Heart right ventricle (tissue), 16 donors: ENCODE data around the gene PRODH2. TPM values are rescaled to one million over a fixed set of nuclear protein-coding genes. Genes with fewer than 3 reads are reported as not detected.
"Not testable (repeated sequence)": the region's sequence is repeated elsewhere in the genome, so short reads cannot be mapped to it uniquely, and the experiment has no call there.

Experiments used
- ATAC-seq, 8 donors: fragments of 200-7000 bp; cut with Tn5 transposase; one replicate each; pipeline ENCODE4 v1.9.1; 2020; ENCODE audit warnings: mild to moderate bottlenecking in 8 of 8, moderate library complexity in 8 of 8, moderate number of reproducible peaks in 1 of 8
- DNase-seq, 2 donors: peaks; one replicate each; pipeline ENCODE4 v3.0.0-alpha.2; 2020
- H3K27ac ChIP-seq, 10 donors: fragments of 200-600 bp; sonication (generic) in 2 of 10; one replicate each; pipeline versions ENCODE4 v1.5.0 to v1.8.0; 2020 to 2022; ENCODE audit warnings: mild to moderate bottlenecking in 3 of 10
- H3K27me3 ChIP-seq, 7 donors: fragments of 200-600 bp; one replicate each; pipeline ENCODE4 v1.8.0; 2021 to 2022; ENCODE audit warnings: mild to moderate bottlenecking in 2 of 7
- H3K36me3 ChIP-seq, 9 donors: fragments of 200-600 bp; sonication (generic) in 1 of 9; one replicate each; pipeline versions ENCODE4 v1.5.0 to v1.8.0; 2020 to 2022; ENCODE audit warnings: mild to moderate bottlenecking in 2 of 9
- H3K4me1 ChIP-seq, 9 donors: fragments of 200-600 bp; sonication (generic) in 1 of 9; one replicate each; pipeline versions ENCODE4 v1.5.0 to v1.8.0; 2020 to 2022; ENCODE audit warnings: mild to moderate bottlenecking in 4 of 9
- H3K4me3 ChIP-seq, 10 donors: fragments of 200-600 bp; sonication (generic) in 2 of 10; one replicate each; pipeline versions ENCODE4 v1.5.0 to v1.8.0; 2020 to 2022; ENCODE audit warnings: mild to moderate bottlenecking in 7 of 10, moderate library complexity in 2 of 10
- H3K9me3 ChIP-seq, 11 donors: fragments of 200-600 bp in 10 of 11; sonication (generic) in 2 of 11; one replicate each; pipeline versions ENCODE4 v1.5.0 to v1.8.0; 2013 to 2022; ENCODE audit warnings: mild to moderate bottlenecking in 2 of 11, control low read depth in 1 of 11, moderate library complexity in 1 of 11
- WGBS, 2 donors: extraction: QIAGEN DNeasy Blood & Tissue Kit; methylation state at CpG; one replicate each; pipeline ENCODE4 v1.1.7; 2013; ENCODE audit warnings: inconsistent platforms in 1 of 2; 5-methylcytosine and 5-hydroxymethylcytosine counted together
- intact Hi-C, 10 donors: fragments of 100-400 bp; cut with DNase I; formaldehyde crosslinking; loops; one replicate each; pipeline versions ENCODE4 v1.11.1 to v1.14.2; 2022
- polyA plus RNA-seq, 2 donors: library from polyadenylated mRNA; stranded (reverse); fragments of 200-250 nt; gene quantifications; one replicate each; pipeline ENCODE4 v1.2.3, GENCODE V29; 2013
- total RNA-seq, 10 donors: library from RNA; stranded (reverse); fragmentation: NEBNext Ultra II Directional in 3 of 10; extraction: Animal tissue kit (Norgen Biotek cat#: 25700) in 3 of 10; gene quantifications; one replicate each; pipeline versions ENCODE4 v1.2.1 to v1.2.4, GENCODE V29; 2021 to 2023
- TF ChIP-seq, protein P1 (sequence below), 9 donors: fragments of 200-600 bp; sonication (generic) in 2 of 9; IDR thresholded peaks; one replicate each; pipeline versions ENCODE4 v1.5.0 to v1.8.0; 2021 to 2022; ENCODE audit warnings: antibody characterized with exemption in 9 of 9, mild to moderate bottlenecking in 5 of 9, moderate library complexity in 1 of 9
- donor health status: Arrhythmogenic right ventricular cardiomyopathy.
- donor health status: ischemic (EF 13 %, LVEDD 7.1; RV severe dilation, severe dysfunction).
- donor health status: healthy with polysubstance abuse.
- donor health status: DM: no; HTN: yes; CAD: no.
- donor health status: DM: no; HTN: no; CAD: no.
- donor health status: ischemic (EF 25% LVEDD 6.9; RV normal size, moderate dysfunction).
- donor health status: ischemic (EF 25% LVEDD 5.7; RV mildly dilated, moderate dysfunction).
- donor health status: healthy.
- donor health status: DM: yes; HTN: yes; CAD: no.
- donor health status: Ischemic cardiomyopathy.
- donor health status: ischemic (EF 35%, LVEDD 5.7; RV mildly dilated, moderate dysfunction).
- donor health status: nonischemic (EF 11% LVEDD 7.7; RV severe dilation, severe dysfunction).
- donor health status: DM: yes; HTN: yes; CAD: no.
- donor health status: PGD.
- donor health status: ischemic (EF 29% LVEDD 5.4; RV normal size, mild dysfunction).
- donor health status: nonischemic (EF 23%, LVEDD 6.1; RV moderate dilation, normal function).

The PRODH2 gene
- total and polyA plus RNA-seq, 12 donors: not detected

DNA sequence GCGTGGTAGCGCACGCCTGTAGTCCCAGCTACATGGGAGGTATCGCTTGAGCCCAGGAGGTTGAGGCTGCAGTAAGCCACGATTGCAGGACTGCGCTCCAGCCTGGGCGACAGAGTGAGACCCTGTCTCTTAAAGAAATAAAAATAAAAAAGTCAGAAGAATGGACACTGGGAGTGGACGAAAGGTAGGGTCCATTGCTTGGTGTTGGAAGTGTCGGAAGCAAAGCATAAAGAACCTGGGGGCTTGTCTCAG lies 37.7 kb downstream of the PRODH2 start:
- H3K36me3 ChIP-seq: peaks cover 0 to 25% (median 0%) of the 10 kb centered on the region in 9 donors
- ATAC-seq (peak in 5 of 8 donors; percentile 9 to 44 (median 24)), DNase-seq (no peak)
- peak overlapping the region; percentile 61 to 98 (median 85) for H3K4me3 ChIP-seq
- no peaks in the 10 kb centered on the region for H3K9me3 ChIP-seq
- H3K27me3 ChIP-seq: no peaks in the 10 kb centered on the region
- intact Hi-C loops: loop anchor here in 2 of 10 donors (10.0 kb wide), 1 partner anchor 160 kb away; the partner anchor contains the start of gene LRFN3 (in 2 of the 2)
- H3K4me1 ChIP-seq: peaks cover 0 to 18% (median 7%) of the 10 kb centered on the region in 9 donors
- 10 to 34% methylated on average over 9 of the region's 9 CpGs for WGBS, 2 donors
- TF ChIP-seq, protein P1, sequence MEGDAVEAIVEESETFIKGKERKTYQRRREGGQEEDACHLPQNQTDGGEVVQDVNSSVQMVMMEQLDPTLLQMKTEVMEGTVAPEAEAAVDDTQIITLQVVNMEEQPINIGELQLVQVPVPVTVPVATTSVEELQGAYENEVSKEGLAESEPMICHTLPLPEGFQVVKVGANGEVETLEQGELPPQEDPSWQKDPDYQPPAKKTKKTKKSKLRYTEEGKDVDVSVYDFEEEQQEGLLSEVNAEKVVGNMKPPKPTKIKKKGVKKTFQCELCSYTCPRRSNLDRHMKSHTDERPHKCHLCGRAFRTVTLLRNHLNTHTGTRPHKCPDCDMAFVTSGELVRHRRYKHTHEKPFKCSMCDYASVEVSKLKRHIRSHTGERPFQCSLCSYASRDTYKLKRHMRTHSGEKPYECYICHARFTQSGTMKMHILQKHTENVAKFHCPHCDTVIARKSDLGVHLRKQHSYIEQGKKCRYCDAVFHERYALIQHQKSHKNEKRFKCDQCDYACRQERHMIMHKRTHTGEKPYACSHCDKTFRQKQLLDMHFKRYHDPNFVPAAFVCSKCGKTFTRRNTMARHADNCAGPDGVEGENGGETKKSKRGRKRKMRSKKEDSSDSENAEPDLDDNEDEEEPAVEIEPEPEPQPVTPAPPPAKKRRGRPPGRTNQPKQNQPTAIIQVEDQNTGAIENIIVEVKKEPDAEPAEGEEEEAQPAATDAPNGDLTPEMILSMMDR (IDR thresholded peaks at IDR 0.05): no peak
- no peak overlapping the region for H3K27ac ChIP-seq

DNA sequence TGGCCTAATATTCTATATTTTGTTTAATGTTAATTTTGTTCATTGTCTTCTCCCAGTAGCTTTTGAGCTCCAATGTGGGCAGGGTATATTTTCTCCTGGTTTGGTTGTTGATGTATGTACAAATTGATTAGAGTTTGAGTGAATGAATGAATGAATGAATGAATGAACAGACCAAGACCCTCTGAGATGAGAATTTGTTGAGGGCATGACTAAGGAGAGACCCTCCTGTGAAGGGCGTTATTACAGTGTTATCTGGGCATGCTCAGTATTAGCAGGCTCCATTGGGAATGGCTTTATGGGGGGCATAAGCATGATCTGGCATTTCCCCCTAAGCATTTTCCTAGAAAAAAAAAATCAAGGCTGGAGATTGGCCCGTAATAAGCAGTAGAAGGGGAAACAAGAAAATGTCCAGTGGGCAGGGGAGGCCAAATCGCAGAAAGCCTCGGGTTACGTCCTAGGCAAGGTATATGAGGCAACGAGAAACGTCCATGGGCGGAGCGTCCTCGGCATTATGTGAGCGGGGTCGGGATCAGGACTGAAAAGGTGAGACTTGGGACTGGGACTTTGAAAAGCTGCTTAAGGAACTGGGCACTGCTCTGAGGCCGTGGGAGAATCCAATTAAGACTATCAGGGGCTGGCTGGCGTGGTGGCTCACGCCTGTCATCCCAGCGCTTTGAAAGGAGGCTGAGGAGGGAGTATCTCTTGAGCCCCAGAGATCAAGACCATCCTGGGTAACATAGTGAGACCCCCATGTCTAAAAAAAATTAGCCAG lies 38.2 kb downstream of the PRODH2 start:
- Histone ChIP-seq H3K27ac (no peak overlapping the region), H3K36me3 (peaks cover 0 to 20% (median 0%) of the 10 kb centered on the region in 9 donors), H3K9me3 (no peaks in the 10 kb centered on the region), H3K4me3 (peak overlapping the region; percentile 61 to 98 (median 85)), H3K4me1 (peaks cover 0 to 18% (median 7%) of the 10 kb centered on the region in 9 donors), H3K27me3 (no peaks in the 10 kb centered on the region)
- intact Hi-C loops: loop anchor here in 2 of 10 donors (10.0 kb wide), 1 partner anchor 160 kb away; the partner anchor contains the start of gene LRFN3 (in 2 of the 2)
- WGBS, 2 donors: 33 to 53% methylated on average over 16 of the region's 16 CpGs
- DNase-seq: no peak
- ATAC-seq: no peak
- TF ChIP-seq, protein P1 (IDR thresholded peaks at IDR 0.05): no peak

DNA sequence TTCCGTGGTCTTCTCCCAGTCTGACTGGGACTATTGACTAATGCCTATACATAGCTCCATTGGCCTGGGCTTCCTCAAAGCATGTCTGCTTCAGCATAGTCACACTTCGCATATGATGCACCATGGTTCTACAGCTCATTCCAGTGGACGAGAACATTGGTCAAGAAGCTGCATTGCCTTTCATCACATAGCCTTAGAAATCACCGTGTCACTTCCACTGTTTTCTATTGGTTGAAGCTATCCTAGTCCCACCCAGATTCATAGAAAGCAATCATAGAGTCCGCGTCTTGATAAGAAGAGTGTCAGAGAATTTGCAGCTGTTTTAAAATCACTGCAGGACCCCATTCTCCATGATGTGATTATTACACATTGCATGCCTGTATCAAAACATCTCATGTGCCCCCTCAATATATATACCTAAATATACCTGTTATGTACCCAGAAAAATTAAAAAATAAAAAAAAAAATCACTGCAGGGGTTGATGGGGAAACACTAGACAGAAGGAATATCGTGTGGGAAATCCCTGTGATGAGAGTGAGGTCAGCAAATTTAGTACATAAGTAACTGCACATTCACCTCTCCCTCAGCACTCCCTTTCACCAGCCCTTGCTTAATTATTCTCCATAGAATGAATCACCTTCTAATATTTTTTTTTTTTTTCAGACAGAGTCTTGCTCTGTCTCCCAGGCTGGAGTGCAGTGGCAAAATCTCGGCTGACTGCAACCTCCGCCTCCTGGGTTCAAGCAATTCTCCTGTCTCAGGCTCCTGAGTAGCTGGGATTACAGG lies 39.4 kb downstream of the PRODH2 start:
- H3K4me3 ChIP-seq: no peak overlapping the region
- no peaks in the 10 kb centered on the region for H3K27me3 ChIP-seq
- intact Hi-C loops: loop anchor here in 2 of 10 donors (10.0 kb wide), 1 partner anchor 162 kb away; the partner anchor contains the start of gene LRFN3 (in 2 of the 2)
- no peak for ATAC-seq
- 45 to 51% methylated on average over 9 of the region's 9 CpGs for whole genome bisulfite sequencing, 2 donors
- H3K27ac ChIP-seq: no peak overlapping the region
- peaks cover 0 to 13% (median 0%) of the 10 kb centered on the region in 9 donors for H3K36me3 ChIP-seq
- TF ChIP-seq, protein P1 (IDR thresholded peaks at IDR 0.05): no peak
- peaks cover 0 to 18% (median 7%) of the 10 kb centered on the region in 9 donors for H3K4me1 ChIP-seq
- no peak for DNase-seq
- no peaks in the 10 kb centered on the region for H3K9me3 ChIP-seq

DNA sequence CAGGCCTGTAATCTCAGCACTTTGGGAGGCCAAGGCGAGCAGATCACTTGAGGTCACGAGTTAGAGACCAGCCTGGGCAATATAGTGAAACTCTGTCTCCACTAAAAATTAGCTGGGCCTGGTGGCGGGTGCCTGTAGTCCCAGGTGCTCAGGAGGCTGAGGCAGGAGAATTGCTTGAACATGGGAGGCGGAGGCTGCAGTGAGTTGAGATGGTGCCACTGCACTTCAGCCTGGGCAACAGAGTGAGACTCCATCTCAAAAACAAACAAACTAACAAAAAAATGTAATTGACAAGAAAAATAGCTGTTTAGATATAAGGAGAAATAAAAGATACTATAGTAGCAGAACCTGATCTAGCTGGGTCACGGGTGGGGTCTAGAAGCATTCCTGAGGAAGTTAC lies 40.3 kb downstream of the PRODH2 start:
- not testable (repeated sequence) for H3K4me3 ChIP-seq, ATAC-seq, H3K27me3 ChIP-seq, H3K9me3 ChIP-seq, H3K27ac ChIP-seq, H3K36me3 ChIP-seq, DNase-seq
- intact Hi-C loops: loop anchor here in 2 of 10 donors (10.0 kb wide), 1 partner anchor 162 kb away; the partner anchor contains the start of gene LRFN3 (in 2 of the 2)
- 94 to 95% methylated on average over 5 of the region's 5 CpGs for whole genome bisulfite sequencing, 2 donors
- H3K4me1 ChIP-seq: peaks cover 0 to 18% (median 7%) of the 10 kb centered on the region in 9 donors
